ENCODE results near the gene BTG4.

Gene BTG4

GRCh38 chr11:111514216-111515031, 2.2 kb upstream of the BTG4 start, which contains the start of gene HOATZ:
TSS of gene HOATZ (plus strand) at chr11:111514778. CDS start at chr11:111514785, 7 bp downstream.
- in situ Hi-C loops (cut with HindIII; ENCODE audit: low pct_ligation_motif_present, low pct_unique_long_range_greater_than_20kb, low sequenced_read_pairs): no loop called here
- DNase-seq: no peak

GRCh38 chr11:111513240-111513605, 1.0 kb upstream of the BTG4 start:
- in situ Hi-C loops (cut with HindIII; ENCODE audit: low pct_ligation_motif_present, low pct_unique_long_range_greater_than_20kb, low sequenced_read_pairs): no loop called here
- DNase-seq: no peak

GRCh38 chr11:111510311-111510710, 1.9 kb downstream of the BTG4 start:
- in situ Hi-C loops (cut with HindIII; ENCODE audit: low pct_ligation_motif_present, low pct_unique_long_range_greater_than_20kb, low sequenced_read_pairs): no loop called here
- no peak for DNase-seq

GRCh38 chr11:111502611-111503010, 9.6 kb downstream of the BTG4 start:
- DNase-seq: no peak
- in situ Hi-C loops (cut with HindIII; ENCODE audit: low pct_ligation_motif_present, low pct_unique_long_range_greater_than_20kb, low sequenced_read_pairs): no loop called here

- no peak for DNase-seq
- in situ Hi-C loops (cut with HindIII; ENCODE audit: low pct_ligation_motif_present, low pct_unique_long_range_greater_than_20kb, low sequenced_read_pairs): no loop called here
These were observed 11.7 kb downstream of the BTG4 start for GRCh38 chr11:111500481-111500880.

- no peak for DNase-seq
- in situ Hi-C loops (cut with HindIII; ENCODE audit: low pct_ligation_motif_present, low pct_unique_long_range_greater_than_20kb, low sequenced_read_pairs): no loop called here
These were observed 12.7 kb downstream of the BTG4 start for GRCh38 chr11:111499483-111499882.

GRCh38 chr11:111494040-111494439, 18.1 kb downstream of the BTG4 start:
- no peak for DNase-seq
- in situ Hi-C loops (cut with HindIII; ENCODE audit: low pct_ligation_motif_present, low pct_unique_long_range_greater_than_20kb, low sequenced_read_pairs): no loop called here

- in situ Hi-C loops (cut with HindIII; ENCODE audit: low pct_ligation_motif_present, low pct_unique_long_range_greater_than_20kb, low sequenced_read_pairs): no loop called here
- DNase-seq: no peak
These were observed 21.7 kb downstream of the BTG4 start for GRCh38 chr11:111490496-111490895.

- DNase-seq: no peak
- in situ Hi-C loops (cut with HindIII; ENCODE audit: low pct_ligation_motif_present, low pct_unique_long_range_greater_than_20kb, low sequenced_read_pairs): no loop called here
These were observed 28.8 kb downstream of the BTG4 start for GRCh38 chr11:111483431-111483830.

GRCh38 chr11:111479666-111480065, 32.5 kb downstream of the BTG4 start:
- no peak for DNase-seq
- in situ Hi-C loops (cut with HindIII; ENCODE audit: low pct_ligation_motif_present, low pct_unique_long_range_greater_than_20kb, low sequenced_read_pairs): no loop called here

- in situ Hi-C loops (cut with HindIII; ENCODE audit: low pct_ligation_motif_present, low pct_unique_long_range_greater_than_20kb, low sequenced_read_pairs): no loop called here
- no peak for DNase-seq
These were observed 34.3 kb downstream of the BTG4 start for GRCh38 chr11:111477898-111478297.

- no peak for DNase-seq
These were observed 35.2 kb downstream of the BTG4 start for GRCh38 chr11:111476956-111477355.

GRCh38 chr11:111476366-111476765, 35.8 kb downstream of the BTG4 start:
- in situ Hi-C loops (cut with HindIII; ENCODE audit: low pct_ligation_motif_present, low pct_unique_long_range_greater_than_20kb, low sequenced_read_pairs): no loop called here
- no peak for DNase-seq

More at GRCh38 chr11:111476956-111477355, 35.2 kb downstream of the BTG4 start:
- in situ Hi-C loops (cut with HindIII; ENCODE audit: low pct_ligation_motif_present, low pct_unique_long_range_greater_than_20kb, low sequenced_read_pairs): no loop called here

- in situ Hi-C loops (cut with HindIII; ENCODE audit: low pct_ligation_motif_present, low pct_unique_long_range_greater_than_20kb, low sequenced_read_pairs): no loop called here
- no peak for DNase-seq
These were observed 37.8 kb downstream of the BTG4 start for GRCh38 chr11:111474432-111474831.

- DNase-seq: no peak
- in situ Hi-C loops (cut with HindIII; ENCODE audit: low pct_ligation_motif_present, low pct_unique_long_range_greater_than_20kb, low sequenced_read_pairs): no loop called here
These were observed 40.0 kb downstream of the BTG4 start for GRCh38 chr11:111472228-111472627.

GRCh38 chr11:111469200-111469599, 43.0 kb downstream of the BTG4 start:
- no peak for DNase-seq
- in situ Hi-C loops (cut with HindIII; ENCODE audit: low pct_ligation_motif_present, low pct_unique_long_range_greater_than_20kb, low sequenced_read_pairs): no loop called here

GRCh38 chr11:111466615-111467014, 45.6 kb downstream of the BTG4 start:
- no peak for DNase-seq

GRCh38 chr11:111465400-111465799, 46.8 kb downstream of the BTG4 start:
- no peak for DNase-seq
- in situ Hi-C loops (cut with HindIII; ENCODE audit: low pct_ligation_motif_present, low pct_unique_long_range_greater_than_20kb, low sequenced_read_pairs): no loop called here

More at GRCh38 chr11:111466615-111467014, 45.6 kb downstream of the BTG4 start:
- in situ Hi-C loops (cut with HindIII; ENCODE audit: low pct_ligation_motif_present, low pct_unique_long_range_greater_than_20kb, low sequenced_read_pairs): no loop called here

- in situ Hi-C loops (cut with HindIII; ENCODE audit: low pct_ligation_motif_present, low pct_unique_long_range_greater_than_20kb, low sequenced_read_pairs): no loop called here
- no peak for DNase-seq
These were observed 48.9 kb downstream of the BTG4 start for GRCh38 chr11:111463276-111463675.

- in situ Hi-C loops (cut with HindIII; ENCODE audit: low pct_ligation_motif_present, low pct_unique_long_range_greater_than_20kb, low sequenced_read_pairs): no loop called here
- DNase-seq: no peak
These were observed 49.9 kb downstream of the BTG4 start for GRCh38 chr11:111462329-111462728.
